KMS-11 (cell line): ENCODE results near the gene NUCB2.

ENCODE experiments used
- H2AFZ ChIP-seq: fragments of 200-600 bp; sonication (generic); 2 replicates; pipeline ENCODE4 v1.6.1; 2016; ENCODE audit warnings: antibody characterized with exemption, mixed run types, low read depth
- H3K27ac ChIP-seq: fragments of 200-600 bp; sonication (generic); 2 replicates; pipeline ENCODE4 v1.6.1; 2016; ENCODE audit warnings: mild to moderate bottlenecking, mixed run types
- H3K27me3 ChIP-seq: fragments of 200-600 bp; sonication (generic); 2 replicates; pipeline ENCODE4 v1.6.1; 2017; ENCODE audit warnings: mild to moderate bottlenecking, low read depth, mixed run types, moderate library complexity; ENCODE audit not compliant: insufficient read depth
- H3K36me3 ChIP-seq: fragments of 200-600 bp; sonication (generic); 2 replicates; pipeline ENCODE4 v1.6.1; 2017; ENCODE audit warnings: mild to moderate bottlenecking, mixed run types; ENCODE audit not compliant: insufficient read depth
- H3K4me1 ChIP-seq: fragments of 200-600 bp; sonication (generic); 2 replicates; pipeline ENCODE4 v1.6.1; 2016; ENCODE audit warnings: mild to moderate bottlenecking, low read depth, mixed run types; ENCODE audit not compliant: poor library complexity, severe bottlenecking
- H3K4me2 ChIP-seq: fragments of 200-600 bp; sonication (generic); 2 replicates; pipeline ENCODE4 v1.7.0; 2016; ENCODE audit warnings: mild to moderate bottlenecking, mixed run types
- H3K4me3 ChIP-seq: fragments of 200-600 bp; sonication (generic); IDR thresholded peaks from 2 replicates; pipeline ENCODE4 v1.6.1; 2017; ENCODE audit warnings: low read depth, low read length, mixed read lengths; ENCODE audit not compliant: insufficient read depth
- H3K79me2 ChIP-seq: fragments of 200-600 bp; sonication (generic); 2 replicates; pipeline ENCODE4 v1.6.1; 2016; ENCODE audit warnings: low read depth, mixed run types; ENCODE audit not compliant: insufficient read depth
- H3K9ac ChIP-seq: fragments of 200-600 bp; sonication (generic); 2 replicates; pipeline ENCODE4 v1.6.1; 2016; ENCODE audit warnings: mild to moderate bottlenecking, mixed run types
- H4K20me1 ChIP-seq: fragments of 200-600 bp; sonication (generic); 2 replicates; pipeline ENCODE4 v1.6.1; 2016; ENCODE audit warnings: mild to moderate bottlenecking, mixed run types; ENCODE audit not compliant: insufficient read depth
- TF ChIP-seq, protein P1 (sequence below): fragments of 200-600 bp; sonication (generic); conservative IDR thresholded peaks from 2 replicates; pipeline ENCODE4 v1.6.1; 2017; ENCODE audit warnings: low read depth, mild to moderate bottlenecking, antibody characterized with exemption, low read length, moderate library complexity, mixed read lengths

Gene NUCB2

GRCh38 chr11:17291710-17292109 lies 15.2 kb downstream of the NUCB2 start:
- Histone ChIP-seq H3K79me2 (no peaks in the 10 kb centered on the region), H3K36me3 (no peaks in the 10 kb centered on the region), H3K27ac (no peak overlapping the region), H3K27me3 (no peaks in the 10 kb centered on the region), H2AFZ (no peak overlapping the region), H4K20me1 (no peaks in the 10 kb centered on the region), H3K4me1 (no peaks in the 10 kb centered on the region), H3K4me3 (no peak overlapping the region), H3K9ac (no peak overlapping the region), H3K4me2 (no peak overlapping the region)
- TF ChIP-seq, protein P1, sequence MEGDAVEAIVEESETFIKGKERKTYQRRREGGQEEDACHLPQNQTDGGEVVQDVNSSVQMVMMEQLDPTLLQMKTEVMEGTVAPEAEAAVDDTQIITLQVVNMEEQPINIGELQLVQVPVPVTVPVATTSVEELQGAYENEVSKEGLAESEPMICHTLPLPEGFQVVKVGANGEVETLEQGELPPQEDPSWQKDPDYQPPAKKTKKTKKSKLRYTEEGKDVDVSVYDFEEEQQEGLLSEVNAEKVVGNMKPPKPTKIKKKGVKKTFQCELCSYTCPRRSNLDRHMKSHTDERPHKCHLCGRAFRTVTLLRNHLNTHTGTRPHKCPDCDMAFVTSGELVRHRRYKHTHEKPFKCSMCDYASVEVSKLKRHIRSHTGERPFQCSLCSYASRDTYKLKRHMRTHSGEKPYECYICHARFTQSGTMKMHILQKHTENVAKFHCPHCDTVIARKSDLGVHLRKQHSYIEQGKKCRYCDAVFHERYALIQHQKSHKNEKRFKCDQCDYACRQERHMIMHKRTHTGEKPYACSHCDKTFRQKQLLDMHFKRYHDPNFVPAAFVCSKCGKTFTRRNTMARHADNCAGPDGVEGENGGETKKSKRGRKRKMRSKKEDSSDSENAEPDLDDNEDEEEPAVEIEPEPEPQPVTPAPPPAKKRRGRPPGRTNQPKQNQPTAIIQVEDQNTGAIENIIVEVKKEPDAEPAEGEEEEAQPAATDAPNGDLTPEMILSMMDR, result no peak

DNA sequence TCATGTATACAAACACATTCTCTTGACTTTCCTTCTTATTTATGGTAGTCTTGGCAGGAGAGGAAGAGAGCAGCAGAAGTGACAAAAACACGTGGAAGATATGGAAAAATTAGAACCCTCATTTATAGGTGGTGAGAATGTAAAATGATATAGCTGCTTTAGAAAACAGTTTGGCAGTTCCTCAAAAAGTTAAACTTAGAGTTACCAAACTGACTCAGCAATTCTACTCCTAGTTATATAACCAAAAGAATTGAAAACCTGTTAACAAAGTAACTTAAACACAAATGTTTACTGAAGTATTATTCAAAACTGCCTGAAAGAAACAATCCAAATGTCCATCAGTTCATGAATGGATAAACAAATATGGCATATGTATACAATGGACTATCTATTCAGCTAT lies 16.8 kb downstream of the NUCB2 start:
- H3K9ac ChIP-seq, result no peak overlapping the region
- no peaks in the 10 kb centered on the region for H4K20me1 ChIP-seq
- no peaks in the 10 kb centered on the region for H3K4me1 ChIP-seq
- H3K4me3 ChIP-seq, result no peak overlapping the region
- no peaks in the 10 kb centered on the region for H3K27me3 ChIP-seq
- no peak overlapping the region for H3K4me2 ChIP-seq
- H3K27ac ChIP-seq, result no peak overlapping the region
- H3K36me3 ChIP-seq, result no peaks in the 10 kb centered on the region
- TF ChIP-seq, protein P1, result no peak
- H3K79me2 ChIP-seq, result no peaks in the 10 kb centered on the region
- H2AFZ ChIP-seq, result no peak overlapping the region

GRCh38 chr11:17294033-17294432 lies 17.5 kb downstream of the NUCB2 start:
- H3K9ac ChIP-seq, result no peak overlapping the region
- H3K4me2 ChIP-seq, result no peak overlapping the region
- no peaks in the 10 kb centered on the region for H3K27me3 ChIP-seq
- H3K36me3 ChIP-seq, result no peaks in the 10 kb centered on the region
- H3K79me2 ChIP-seq, result no peaks in the 10 kb centered on the region
- H4K20me1 ChIP-seq, result no peaks in the 10 kb centered on the region
- H3K27ac ChIP-seq, result no peak overlapping the region
- no peaks in the 10 kb centered on the region for H3K4me1 ChIP-seq
- H2AFZ ChIP-seq, result no peak overlapping the region
- TF ChIP-seq, protein P1, result no peak
- no peak overlapping the region for H3K4me3 ChIP-seq

GRCh38 chr11:17296852-17297559 lies 20.5 kb downstream of the NUCB2 start:
- Histone ChIP-seq H3K4me2 (no peak overlapping the region), H3K9ac (no peak overlapping the region), H4K20me1 (no peaks in the 10 kb centered on the region), H3K4me1 (no peaks in the 10 kb centered on the region), H3K36me3 (no peaks in the 10 kb centered on the region), H3K4me3 (no peak overlapping the region), H3K27me3 (no peaks in the 10 kb centered on the region), H2AFZ (no peak overlapping the region), H3K79me2 (no peaks in the 10 kb centered on the region), H3K27ac (no peak overlapping the region)
- TF ChIP-seq, protein P1, result no peak
